Measurements from ENCODE around the gene UPK3BL2.
"Not testable (repeated sequence)": the region's sequence is repeated elsewhere in the genome, so short reads cannot be mapped to it uniquely, and the experiment has no call there.

DNA sequence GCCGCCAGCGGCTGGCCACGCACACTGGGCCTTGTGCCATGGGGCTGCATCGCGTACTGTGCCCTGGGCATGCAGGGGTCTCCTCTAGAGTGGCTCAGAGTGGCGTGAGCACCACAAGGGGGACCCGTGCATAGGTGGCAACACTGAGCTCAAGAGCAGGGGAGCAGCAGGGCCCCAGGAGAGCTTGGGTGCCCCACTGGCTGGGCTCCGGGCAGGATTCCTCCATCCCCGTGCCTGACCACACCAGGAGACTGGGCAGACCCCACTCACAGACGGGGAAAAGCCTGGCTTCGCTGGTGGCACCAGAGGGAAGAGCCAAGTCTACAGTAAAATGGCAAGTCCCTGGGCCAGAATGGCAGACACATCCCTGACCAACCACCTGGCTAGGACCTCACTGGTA is 25.1 kb upstream of the UPK3BL2 start:
- TF ChIP-seq, protein P1, sequence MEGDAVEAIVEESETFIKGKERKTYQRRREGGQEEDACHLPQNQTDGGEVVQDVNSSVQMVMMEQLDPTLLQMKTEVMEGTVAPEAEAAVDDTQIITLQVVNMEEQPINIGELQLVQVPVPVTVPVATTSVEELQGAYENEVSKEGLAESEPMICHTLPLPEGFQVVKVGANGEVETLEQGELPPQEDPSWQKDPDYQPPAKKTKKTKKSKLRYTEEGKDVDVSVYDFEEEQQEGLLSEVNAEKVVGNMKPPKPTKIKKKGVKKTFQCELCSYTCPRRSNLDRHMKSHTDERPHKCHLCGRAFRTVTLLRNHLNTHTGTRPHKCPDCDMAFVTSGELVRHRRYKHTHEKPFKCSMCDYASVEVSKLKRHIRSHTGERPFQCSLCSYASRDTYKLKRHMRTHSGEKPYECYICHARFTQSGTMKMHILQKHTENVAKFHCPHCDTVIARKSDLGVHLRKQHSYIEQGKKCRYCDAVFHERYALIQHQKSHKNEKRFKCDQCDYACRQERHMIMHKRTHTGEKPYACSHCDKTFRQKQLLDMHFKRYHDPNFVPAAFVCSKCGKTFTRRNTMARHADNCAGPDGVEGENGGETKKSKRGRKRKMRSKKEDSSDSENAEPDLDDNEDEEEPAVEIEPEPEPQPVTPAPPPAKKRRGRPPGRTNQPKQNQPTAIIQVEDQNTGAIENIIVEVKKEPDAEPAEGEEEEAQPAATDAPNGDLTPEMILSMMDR (IDR thresholded peaks at IDR 0.05): not testable (repeated sequence)
- not testable (repeated sequence) for TF ChIP-seq POLR2A (IDR thresholded peaks at IDR 0.05)

Data from ovary (tissue), 3 donors.